Left ventricle myocardium inferior (tissue), 1 donor: ENCODE data around the gene AGAP1. TPM values are rescaled to one million over a fixed set of nuclear protein-coding genes. Genes with fewer than 3 reads are reported as not detected.

Source experiments
- DNase-seq: peaks from one replicate; pipeline ENCODE4 v3.0.0-alpha.2; 2020
- H3K27ac ChIP-seq: fragments of 200-600 bp; replicated peaks from 2 replicates; pipeline ENCODE4 v1.8.0; 2021
- H3K27me3 ChIP-seq: fragments of 200-600 bp; 2 replicates; pipeline ENCODE4 v1.8.0; 2021; ENCODE audit warnings: low read depth
- H3K36me3 ChIP-seq: fragments of 200-600 bp; 2 replicates; pipeline ENCODE4 v1.8.0; 2021
- H3K4me1 ChIP-seq: fragments of 200-600 bp; 2 replicates; pipeline ENCODE4 v1.8.0; 2021
- H3K4me3 ChIP-seq: fragments of 200-600 bp; 2 replicates; pipeline ENCODE4 v1.8.0; 2021; ENCODE audit warnings: mild to moderate bottlenecking, moderate library complexity
- H3K9me3 ChIP-seq: fragments of 200-600 bp; replicated peaks from 2 replicates; pipeline ENCODE4 v1.8.0; 2021
- CTCF ChIP-seq: fragments of 200-600 bp; IDR thresholded peaks from 2 replicates; pipeline ENCODE4 v1.8.0; 2021; ENCODE audit warnings: antibody characterized with exemption, mild to moderate bottlenecking, borderline replicate concordance
- intact Hi-C: fragments of 100-400 bp; cut with micrococcal nuclease; formaldehyde crosslinking; loops from one replicate; pipeline ENCODE4 v1.11.0; 2022
- total RNA-seq: library from RNA; stranded (reverse); fragmentation: NEBNext Ultra II Directional; extraction: Animal tissue kit (Norgen Biotek cat#: 25700); gene quantifications from one replicate; pipeline ENCODE4 v1.2.1, GENCODE V29; 2021
- donor health status: DM: no; HTN: yes; CAD: no; lungs with severe emphysema.

AGAP1 gene
- total RNA-seq, 1 donor from 2014 or later = 18.1 TPM

GRCh38 chr2:236180076-236180816, 686.4 kb downstream of the AGAP1 start:
- intact Hi-C loops = loop anchor here (5.0 kb wide), 1 partner anchor 413 kb away; no protein-coding TSS in a partner anchor
- Histone ChIP-seq H3K36me3 (no peaks in the 10 kb centered on the region), H3K27me3 (peaks cover 87% of the 10 kb centered on the region)

DNA sequence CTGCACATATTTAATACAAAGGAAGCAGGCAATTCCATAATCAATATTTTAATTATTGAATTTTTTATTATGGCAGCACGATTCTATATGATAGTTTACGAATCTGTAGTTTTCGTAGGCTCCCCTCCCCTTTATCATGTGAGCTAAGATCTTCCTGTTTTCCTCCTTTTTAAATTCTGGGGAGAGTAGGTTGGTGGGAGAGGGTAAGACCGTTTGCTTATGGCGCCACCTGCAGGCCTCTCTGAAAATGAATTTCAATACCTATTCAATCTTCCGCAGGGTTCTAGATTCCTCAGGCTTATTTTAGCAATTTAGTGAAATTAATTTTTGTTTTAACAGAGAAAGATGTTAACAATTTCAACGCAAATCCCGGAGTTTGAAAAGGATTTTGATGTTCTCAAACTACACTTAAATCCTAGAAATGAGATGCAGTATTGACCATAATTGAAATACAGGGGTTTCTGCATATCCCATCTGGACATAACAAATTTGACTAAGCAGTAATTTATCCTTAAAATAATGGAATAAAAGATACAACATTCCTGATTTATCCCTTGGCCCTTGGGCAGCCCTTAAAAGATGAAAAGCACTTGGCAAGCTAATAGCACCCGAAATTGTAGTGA, 687.1 kb downstream of the AGAP1 start:
- peaks cover 28% of the 10 kb centered on the region for H3K4me1 ChIP-seq
- no peak overlapping the region for H3K27ac ChIP-seq
- H3K27me3 ChIP-seq = peaks cover 82% of the 10 kb centered on the region
- no peaks in the 10 kb centered on the region for H3K9me3 ChIP-seq
- H3K4me3 ChIP-seq = no peak overlapping the region
- no peaks in the 10 kb centered on the region for H3K36me3 ChIP-seq
- intact Hi-C loops = loop anchor here (5.0 kb wide), 1 partner anchor 414 kb away; no protein-coding TSS in a partner anchor
- peak; percentile 75 for TF ChIP-seq CTCF
- no peak for DNase-seq

More at GRCh38 chr2:236180076-236180816, 686.4 kb downstream of the AGAP1 start:
- no peaks in the 10 kb centered on the region for H3K9me3 ChIP-seq
- H3K4me1 ChIP-seq = peaks cover 28% of the 10 kb centered on the region
- TF ChIP-seq CTCF = no peak
- no peak for DNase-seq
- H3K4me3 ChIP-seq = peak overlapping the region; percentile 57
- no peak overlapping the region for H3K27ac ChIP-seq
